ENCODE measurements around the gene ENTPD2. TPM values are rescaled to one million over a fixed set of nuclear protein-coding genes. Genes with fewer than 3 reads are reported as not detected.
"Not testable (repeated sequence)": the region's sequence is repeated elsewhere in the genome, so short reads cannot be mapped to it uniquely, and the experiment has no call there.

The ENTPD2 gene
- total RNA-seq, 3 donors from 2014 or later (not counting 1 experiment from before 2014, with no cell fraction given): not detected

DNA sequence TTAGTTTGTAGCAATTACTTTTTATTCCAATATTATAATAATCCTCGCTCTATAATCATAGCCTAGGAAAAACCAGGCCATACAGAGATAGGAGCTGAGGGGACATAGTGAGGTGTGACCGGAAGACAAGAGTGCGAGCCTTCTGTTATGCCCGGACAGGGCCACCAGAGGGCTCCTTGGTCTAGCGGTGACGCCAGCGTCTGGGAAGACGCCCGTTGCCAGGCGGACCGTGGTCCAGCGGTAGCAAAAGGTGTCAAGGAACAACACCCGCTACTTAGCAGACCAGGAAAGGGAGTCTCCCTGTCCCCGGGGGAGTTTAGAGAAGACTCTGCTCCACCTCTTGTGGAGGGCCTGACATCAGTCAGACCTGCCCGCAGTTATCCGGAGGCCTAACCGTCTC is 49.6 kb downstream of the ENTPD2 start:
- H3K27me3 Mint-ChIP-seq (ENCODE audit: low read depth in 2 of 2); H3K9me3 ChIP-seq (ENCODE audit: control insufficient read depth, insufficient read depth, low read length); H3K27me3 ChIP-seq (ENCODE audit: control insufficient read depth, insufficient read depth, low read length); ATAC-seq; H3K4me3 Mint-ChIP-seq; H3K36me3 Mint-ChIP-seq; intact Hi-C loops (cut with micrococcal nuclease); H3K9me3 Mint-ChIP-seq; DNase-seq; H3K36me3 ChIP-seq (ENCODE audit: control insufficient read depth, insufficient read depth, low read length); H3K27ac ChIP-seq (ENCODE audit: low read length); H3K4me3 ChIP-seq (ENCODE audit: low read length): not testable (repeated sequence)
- H3K4me1 ChIP-seq (ENCODE audit: control insufficient read depth, insufficient read depth, low read length): peaks cover 52% of the 10 kb centered on the region
- WGBS (ENCODE audit: insufficient coverage): 36% methylated on average over 16 of the region's 17 CpGs
- TF ChIP-seq, protein P1, sequence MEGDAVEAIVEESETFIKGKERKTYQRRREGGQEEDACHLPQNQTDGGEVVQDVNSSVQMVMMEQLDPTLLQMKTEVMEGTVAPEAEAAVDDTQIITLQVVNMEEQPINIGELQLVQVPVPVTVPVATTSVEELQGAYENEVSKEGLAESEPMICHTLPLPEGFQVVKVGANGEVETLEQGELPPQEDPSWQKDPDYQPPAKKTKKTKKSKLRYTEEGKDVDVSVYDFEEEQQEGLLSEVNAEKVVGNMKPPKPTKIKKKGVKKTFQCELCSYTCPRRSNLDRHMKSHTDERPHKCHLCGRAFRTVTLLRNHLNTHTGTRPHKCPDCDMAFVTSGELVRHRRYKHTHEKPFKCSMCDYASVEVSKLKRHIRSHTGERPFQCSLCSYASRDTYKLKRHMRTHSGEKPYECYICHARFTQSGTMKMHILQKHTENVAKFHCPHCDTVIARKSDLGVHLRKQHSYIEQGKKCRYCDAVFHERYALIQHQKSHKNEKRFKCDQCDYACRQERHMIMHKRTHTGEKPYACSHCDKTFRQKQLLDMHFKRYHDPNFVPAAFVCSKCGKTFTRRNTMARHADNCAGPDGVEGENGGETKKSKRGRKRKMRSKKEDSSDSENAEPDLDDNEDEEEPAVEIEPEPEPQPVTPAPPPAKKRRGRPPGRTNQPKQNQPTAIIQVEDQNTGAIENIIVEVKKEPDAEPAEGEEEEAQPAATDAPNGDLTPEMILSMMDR (IDR thresholded peaks at IDR 0.05): peak; percentile 66
- H3K27ac Mint-ChIP-seq: peak overlapping the region in 1 of 2 donors; percentile 37
- peaks cover 23 to 34% of the 10 kb centered on the region in 2 donors for H3K4me1 Mint-ChIP-seq

DNA sequence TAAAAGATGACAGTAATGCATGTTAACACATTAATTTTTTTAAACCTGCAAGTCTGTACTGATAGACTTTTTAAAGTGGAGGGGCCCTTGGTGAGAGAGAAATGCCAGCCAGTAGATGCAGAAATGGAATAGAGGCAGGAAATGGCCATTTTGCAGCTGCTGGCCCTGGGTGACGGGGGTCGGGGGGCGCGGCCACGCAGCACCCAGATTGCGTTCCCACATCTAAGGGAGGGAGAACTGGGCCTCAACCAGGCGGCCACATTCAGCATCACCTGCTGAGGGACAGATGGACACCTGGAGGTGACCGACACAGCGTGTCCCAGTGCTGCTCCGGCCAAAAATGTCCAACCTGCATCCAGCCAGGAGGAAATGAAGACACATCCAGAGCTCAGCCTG is 51.2 kb downstream of the ENTPD2 start:
- Mint-ChIP-seq H3K27me3 (ENCODE audit: low read depth in 2 of 2) (no peaks in the 10 kb centered on the region), H3K27ac (no peak overlapping the region), H3K4me1 (peaks cover 36 to 49% of the 10 kb centered on the region in 2 donors), H3K9me3 (no peaks in the 10 kb centered on the region), H3K36me3 (no peaks in the 10 kb centered on the region), H3K4me3 (no peak overlapping the region)
- TF ChIP-seq, protein P1 (IDR thresholded peaks at IDR 0.05): no peak
- H3K9me3 ChIP-seq (ENCODE audit: control insufficient read depth, insufficient read depth, low read length): no peaks in the 10 kb centered on the region
- H3K36me3 ChIP-seq (ENCODE audit: control insufficient read depth, insufficient read depth, low read length): peaks cover under 1% of the 10 kb centered on the region
- no peak overlapping the region for H3K4me3 ChIP-seq (ENCODE audit: low read length)
- no peak overlapping the region for H3K27ac ChIP-seq (ENCODE audit: low read length)
- H3K4me1 ChIP-seq (ENCODE audit: control insufficient read depth, insufficient read depth, low read length): peaks cover 69% of the 10 kb centered on the region
- H3K27me3 ChIP-seq (ENCODE audit: control insufficient read depth, insufficient read depth, low read length): no peaks in the 10 kb centered on the region
- intact Hi-C loops (cut with micrococcal nuclease): no loop called here
- DNase-seq: no peak
- 89% methylated on average over 10 of the region's 10 CpGs for WGBS (ENCODE audit: insufficient coverage)
- no peak for ATAC-seq

DNA sequence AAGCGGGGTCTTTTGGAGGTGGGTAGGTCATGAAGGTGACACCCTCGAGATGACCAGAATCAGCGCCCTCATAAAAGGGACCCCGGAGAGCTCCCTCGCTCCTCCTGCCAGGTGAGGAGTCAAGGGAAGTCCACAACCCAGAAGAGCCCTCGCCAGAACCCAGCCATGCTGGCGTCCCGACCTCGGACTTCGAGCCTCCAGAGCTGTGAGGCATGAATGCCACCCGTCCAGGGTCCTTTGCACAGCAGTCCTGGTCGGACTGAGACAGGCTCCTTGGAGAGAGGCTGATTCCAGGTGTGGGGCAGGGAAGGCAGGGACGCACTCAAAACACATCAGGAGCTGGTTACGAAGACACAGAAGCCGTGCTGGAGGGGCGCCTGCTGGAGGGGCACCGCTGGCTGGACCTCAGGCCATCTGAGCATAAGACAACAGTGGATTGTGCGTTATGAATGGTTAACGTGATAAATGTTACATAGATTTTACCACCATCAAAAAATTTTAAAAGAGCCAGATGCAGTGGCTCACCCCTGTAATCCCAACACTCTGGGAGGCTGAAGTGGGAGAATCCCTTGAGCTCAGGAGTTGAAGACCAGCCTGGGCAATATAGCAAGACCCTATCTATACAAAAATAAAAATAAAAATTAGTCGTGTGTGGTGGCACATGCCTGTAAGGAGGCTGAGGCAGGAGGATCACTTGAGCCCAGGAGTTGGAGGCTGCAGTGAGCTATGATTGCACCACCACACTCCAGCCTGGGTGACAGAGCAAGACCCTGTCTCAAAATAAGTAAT is 51.8 kb downstream of the ENTPD2 start:
- no peak overlapping the region for H3K4me3 Mint-ChIP-seq
- Histone ChIP-seq H3K4me3 (ENCODE audit: low read length) (no peak overlapping the region), H3K27me3 (ENCODE audit: control insufficient read depth, insufficient read depth, low read length) (no peaks in the 10 kb centered on the region), H3K36me3 (ENCODE audit: control insufficient read depth, insufficient read depth, low read length) (no peaks in the 10 kb centered on the region), H3K4me1 (ENCODE audit: control insufficient read depth, insufficient read depth, low read length) (peaks cover 75% of the 10 kb centered on the region), H3K9me3 (ENCODE audit: control insufficient read depth, insufficient read depth, low read length) (no peaks in the 10 kb centered on the region), H3K27ac (ENCODE audit: low read length) (no peak overlapping the region)
- H3K27me3 Mint-ChIP-seq (ENCODE audit: low read depth in 2 of 2): no peaks in the 10 kb centered on the region
- H3K9me3 Mint-ChIP-seq: no peaks in the 10 kb centered on the region
- TF ChIP-seq, protein P1 (IDR thresholded peaks at IDR 0.05): no peak
- no peak overlapping the region for H3K27ac Mint-ChIP-seq
- DNase-seq (no peak), ATAC-seq (no peak)
- H3K36me3 Mint-ChIP-seq: no peaks in the 10 kb centered on the region
- WGBS (ENCODE audit: insufficient coverage): 94% methylated on average over 19 of the region's 20 CpGs
- peaks cover 39 to 52% of the 10 kb centered on the region in 2 donors for H3K4me1 Mint-ChIP-seq
- intact Hi-C loops (cut with micrococcal nuclease): no loop called here
